CD4-positive, alpha-beta T cell (primary cell): ENCODE data around the gene NRDE2. TPM values are rescaled to one million over a fixed set of nuclear protein-coding genes. Genes with fewer than 3 reads are reported as not detected.

Experiments
- ATAC-seq: fragments of 200-7000 bp; cut with Tn5 transposase; one replicate; pipeline ENCODE4 v1.10.0; 2022; ENCODE audit warnings: mild to moderate bottlenecking; ENCODE audit not compliant: poor library complexity
- CTCF ChIA-PET: fragments of 350-600 bp; sonication (Branson Sonifier 250); formaldehyde crosslinking; loops from one replicate; lab custom pipeline; 2021; ENCODE audit warnings: antibody characterized with exemption, inconsistent platforms; lab: Charles Lee
- POLR2A ChIA-PET: fragments of 350-600 bp; sonication (Branson Sonifier 250); formaldehyde crosslinking; loops from one replicate; lab custom pipeline; 2021; ENCODE audit warnings: antibody characterized with exemption, inconsistent platforms; lab: Charles Lee
- DNase-seq, 14 experiments: peaks; one replicate each; pipeline ENCODE4 v3.0.0-alpha.2; 2013 to 2020; ENCODE audit warnings: mixed read lengths in 2 of 14
- H3K27ac ChIP-seq, 2 donors: one replicate each; pipeline versions ENCODE4 v1.5.1 to v1.7.0; 2013; ENCODE audit warnings: low read length in 2 of 2, low read depth in 1 of 2, mild to moderate bottlenecking in 1 of 2
- H3K27me3 ChIP-seq, 2 experiments: 1 replicate in 1 of 2; 2 replicates in 1 of 2; pipeline versions ENCODE4 v1.6.1 to v1.7.0; 2013; ENCODE audit warnings: low read length in 2 of 2, control low read depth in 1 of 2, mild to moderate bottlenecking in 1 of 2, moderate library complexity in 1 of 2; ENCODE audit not compliant: insufficient read depth in 2 of 2, control insufficient read depth in 1 of 2
- H3K36me3 ChIP-seq: one replicate; pipeline ENCODE4 v1.6.1; 2013; ENCODE audit warnings: low read length, control low read depth; ENCODE audit not compliant: insufficient read depth
- H3K4me1 ChIP-seq: one replicate; pipeline ENCODE4 v1.6.1; 2013; ENCODE audit warnings: low read length, control low read depth; ENCODE audit not compliant: insufficient read depth
- H3K4me3 ChIP-seq: one replicate; pipeline ENCODE4 v1.5.1; 2013; ENCODE audit warnings: mild to moderate bottlenecking, low read length, moderate library complexity
- H3K9me3 ChIP-seq, 2 experiments: 1 replicate in 1 of 2; 2 replicates in 1 of 2; pipeline versions ENCODE4 v1.6.1 to v1.7.0; 2013; ENCODE audit warnings: low read length in 2 of 2, mild to moderate bottlenecking in 2 of 2, control low read depth in 1 of 2, moderate library complexity in 1 of 2; ENCODE audit not compliant: control insufficient read depth in 1 of 2, insufficient read depth in 1 of 2
- H3K27ac Mint-ChIP-seq: one replicate; pipeline ENCODE4 v1.8.0; 2020; ENCODE audit warnings: mixed read lengths
- H3K27me3 Mint-ChIP-seq: one replicate; pipeline ENCODE4 v1.8.0; 2021; ENCODE audit warnings: mixed read lengths
- H3K36me3 Mint-ChIP-seq: one replicate; pipeline ENCODE4 v1.8.0; 2021; ENCODE audit warnings: low read depth, mixed read lengths
- H3K4me1 Mint-ChIP-seq: one replicate; pipeline ENCODE4 v1.8.0; 2021; ENCODE audit warnings: low read depth, mixed read lengths
- H3K4me3 Mint-ChIP-seq: one replicate; pipeline ENCODE4 v1.8.0; 2020; ENCODE audit warnings: mild to moderate bottlenecking, mixed read lengths
- H3K9me3 Mint-ChIP-seq: one replicate; pipeline ENCODE4 v1.8.0; 2020; ENCODE audit warnings: mixed read lengths
- intact Hi-C, 2 experiments: fragments of 100-400 bp; cut with DNase I in 1 of 2; cut with micrococcal nuclease in 1 of 2; formaldehyde crosslinking; loops; one replicate each; pipeline versions ENCODE4 v1.15.1 to v1.9.0; 2023 to 2025; cut with DNase I, micrococcal nuclease
- total RNA-seq, 174 experiments: library from RNA in 2 of 174; stranded (reverse) in 2 of 174; gene quantifications; one replicate each; pipeline ENCODE4 v1.2.3 and lab custom pipeline; 2021 to 2026
- TF ChIP-seq, protein P1 (sequence below): fragments of 200-600 bp; IDR thresholded peaks from one replicate; pipeline ENCODE4 v1.8.0; 2022; ENCODE audit warnings: antibody characterized with exemption, mild to moderate bottlenecking

Gene NRDE2
- total RNA-seq, 2 experiments from 2014 or later = 17.5 to 17.9 TPM

DNA sequence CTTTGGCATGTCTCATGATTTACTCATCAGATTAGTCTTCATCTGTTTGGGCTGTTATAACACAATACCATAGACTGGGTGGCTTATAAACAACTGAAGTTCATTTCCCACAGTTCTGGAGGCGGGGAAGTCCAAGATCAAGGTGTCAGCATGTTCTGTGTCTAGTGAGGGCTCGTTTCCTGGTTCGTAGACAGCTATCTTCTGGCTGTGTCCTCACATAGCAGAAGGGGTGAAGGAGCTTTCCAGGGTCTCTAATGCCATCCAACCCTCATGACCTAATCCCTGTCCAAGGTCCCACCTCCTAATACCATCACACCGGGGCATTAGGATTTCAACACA is 30.8 kb upstream of the NRDE2 start:
- Mint-ChIP-seq H3K9me3 (no peaks in the 10 kb centered on the region), H3K36me3 (no peaks in the 10 kb centered on the region), H3K4me3 (no peak overlapping the region), H3K27me3 (peaks cover 14% of the 10 kb centered on the region), H3K4me1 (no peaks in the 10 kb centered on the region), H3K27ac (no peak overlapping the region)
- ChIA-PET POLR2A (no interaction called here), CTCF (no interaction called here)
- no peak for ATAC-seq
- no peak overlapping the region for H3K4me3 ChIP-seq
- TF ChIP-seq, protein P1, sequence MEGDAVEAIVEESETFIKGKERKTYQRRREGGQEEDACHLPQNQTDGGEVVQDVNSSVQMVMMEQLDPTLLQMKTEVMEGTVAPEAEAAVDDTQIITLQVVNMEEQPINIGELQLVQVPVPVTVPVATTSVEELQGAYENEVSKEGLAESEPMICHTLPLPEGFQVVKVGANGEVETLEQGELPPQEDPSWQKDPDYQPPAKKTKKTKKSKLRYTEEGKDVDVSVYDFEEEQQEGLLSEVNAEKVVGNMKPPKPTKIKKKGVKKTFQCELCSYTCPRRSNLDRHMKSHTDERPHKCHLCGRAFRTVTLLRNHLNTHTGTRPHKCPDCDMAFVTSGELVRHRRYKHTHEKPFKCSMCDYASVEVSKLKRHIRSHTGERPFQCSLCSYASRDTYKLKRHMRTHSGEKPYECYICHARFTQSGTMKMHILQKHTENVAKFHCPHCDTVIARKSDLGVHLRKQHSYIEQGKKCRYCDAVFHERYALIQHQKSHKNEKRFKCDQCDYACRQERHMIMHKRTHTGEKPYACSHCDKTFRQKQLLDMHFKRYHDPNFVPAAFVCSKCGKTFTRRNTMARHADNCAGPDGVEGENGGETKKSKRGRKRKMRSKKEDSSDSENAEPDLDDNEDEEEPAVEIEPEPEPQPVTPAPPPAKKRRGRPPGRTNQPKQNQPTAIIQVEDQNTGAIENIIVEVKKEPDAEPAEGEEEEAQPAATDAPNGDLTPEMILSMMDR = no peak
- no peak for DNase-seq
- H3K4me1 ChIP-seq = no peaks in the 10 kb centered on the region
- no peaks in the 10 kb centered on the region for H3K9me3 ChIP-seq
- peaks cover 0 to 10% of the 10 kb centered on the region in 2 experiments for H3K27me3 ChIP-seq
- no peaks in the 10 kb centered on the region for H3K36me3 ChIP-seq
- intact Hi-C loops = loop anchor here in 1 of 2 experiments (10.0 kb wide), 1 partner anchor 242 kb away; no protein-coding TSS in a partner anchor
- no peak overlapping the region for H3K27ac ChIP-seq

DNA sequence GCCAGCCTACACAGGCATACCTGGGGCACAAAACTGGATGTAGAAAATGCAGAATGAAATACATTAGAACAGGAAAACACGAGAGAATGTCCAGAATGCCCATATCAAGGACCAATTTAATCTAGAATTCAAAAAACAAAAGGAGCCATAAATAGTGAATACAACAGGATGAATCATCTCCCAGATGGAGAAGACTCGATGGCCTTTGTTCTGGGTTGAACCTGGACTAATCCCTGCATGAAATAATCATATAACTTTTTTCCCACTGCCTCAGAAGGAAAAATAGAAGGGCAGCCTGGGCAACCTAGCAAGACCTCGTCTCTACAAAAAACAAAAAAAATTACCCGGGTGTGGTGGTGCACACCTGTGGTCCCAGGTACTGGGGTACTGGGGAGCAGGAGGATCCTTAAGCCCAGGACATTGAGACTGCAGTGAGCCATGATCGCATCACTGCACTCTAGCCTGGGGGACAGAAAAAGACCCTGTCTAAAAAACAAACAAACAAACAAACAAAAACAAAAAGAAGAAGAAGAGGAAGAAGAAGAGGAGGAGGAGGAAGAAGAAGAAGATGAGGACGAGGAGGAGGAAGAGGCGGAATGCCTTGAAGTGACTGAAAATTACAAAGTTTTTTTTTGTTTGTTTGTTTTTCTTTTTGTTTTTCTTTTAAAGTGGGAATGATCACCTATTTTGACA is 30.3 kb upstream of the NRDE2 start:
- Histone ChIP-seq H3K27me3 (peaks cover 0 to 10% of the 10 kb centered on the region in 2 experiments), H3K9me3 (no peaks in the 10 kb centered on the region), H3K36me3 (no peaks in the 10 kb centered on the region), H3K4me3 (no peak overlapping the region), H3K4me1 (no peaks in the 10 kb centered on the region), H3K27ac (no peak overlapping the region)
- no peaks in the 10 kb centered on the region for H3K9me3 Mint-ChIP-seq
- TF ChIP-seq, protein P1 = no peak
- no peaks in the 10 kb centered on the region for H3K4me1 Mint-ChIP-seq
- POLR2A ChIA-PET = no interaction called here
- no peak for ATAC-seq
- CTCF ChIA-PET = no interaction called here
- H3K27me3 Mint-ChIP-seq = peaks cover 14% of the 10 kb centered on the region
- H3K36me3 Mint-ChIP-seq = no peaks in the 10 kb centered on the region
- H3K4me3 Mint-ChIP-seq = no peak overlapping the region
- DNase-seq = no peak
- intact Hi-C loops = loop anchor here in 1 of 2 experiments (10.0 kb wide), 1 partner anchor 243 kb away; no protein-coding TSS in a partner anchor
- H3K27ac Mint-ChIP-seq = no peak overlapping the region

DNA sequence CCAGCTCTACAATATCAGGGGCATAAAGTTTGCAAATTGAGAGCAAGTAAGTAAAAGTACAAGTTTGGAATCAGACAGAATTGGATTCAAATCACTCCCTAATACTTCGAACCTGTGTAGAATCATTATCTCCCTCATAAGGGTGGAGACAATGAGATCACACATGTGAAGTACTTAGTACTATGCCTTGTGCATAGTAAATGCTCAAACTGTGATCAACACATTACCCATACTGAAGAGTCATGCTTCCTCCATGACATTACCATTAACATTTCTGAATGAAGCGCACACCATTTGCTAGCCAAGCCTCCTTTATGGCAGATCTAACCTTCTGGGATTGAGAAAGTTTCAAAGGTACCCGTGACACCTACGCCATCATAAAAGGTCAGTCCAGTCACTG is 26.6 kb upstream of the NRDE2 start:
- TF ChIP-seq, protein P1 = no peak
- Mint-ChIP-seq H3K27ac (no peak overlapping the region), H3K36me3 (no peaks in the 10 kb centered on the region), H3K4me1 (no peaks in the 10 kb centered on the region), H3K4me3 (no peak overlapping the region), H3K27me3 (peaks cover 21% of the 10 kb centered on the region), H3K9me3 (no peaks in the 10 kb centered on the region)
- POLR2A ChIA-PET = no interaction called here
- CTCF ChIA-PET = no interaction called here
- no peak overlapping the region for H3K27ac ChIP-seq
- H3K4me3 ChIP-seq = no peak overlapping the region
- H3K4me1 ChIP-seq = no peaks in the 10 kb centered on the region
- DNase-seq = no peak
- no peaks in the 10 kb centered on the region for H3K9me3 ChIP-seq
- no peak for ATAC-seq
- H3K27me3 ChIP-seq = peaks cover 2 to 10% of the 10 kb centered on the region in 2 experiments
- H3K36me3 ChIP-seq = no peaks in the 10 kb centered on the region
- intact Hi-C loops = no loop called here
